Measurements from ENCODE around the gene SPIRE2.
A peak's percentile ranks its signal among the peaks of the same experiment; 100 is the strongest.

DNA sequence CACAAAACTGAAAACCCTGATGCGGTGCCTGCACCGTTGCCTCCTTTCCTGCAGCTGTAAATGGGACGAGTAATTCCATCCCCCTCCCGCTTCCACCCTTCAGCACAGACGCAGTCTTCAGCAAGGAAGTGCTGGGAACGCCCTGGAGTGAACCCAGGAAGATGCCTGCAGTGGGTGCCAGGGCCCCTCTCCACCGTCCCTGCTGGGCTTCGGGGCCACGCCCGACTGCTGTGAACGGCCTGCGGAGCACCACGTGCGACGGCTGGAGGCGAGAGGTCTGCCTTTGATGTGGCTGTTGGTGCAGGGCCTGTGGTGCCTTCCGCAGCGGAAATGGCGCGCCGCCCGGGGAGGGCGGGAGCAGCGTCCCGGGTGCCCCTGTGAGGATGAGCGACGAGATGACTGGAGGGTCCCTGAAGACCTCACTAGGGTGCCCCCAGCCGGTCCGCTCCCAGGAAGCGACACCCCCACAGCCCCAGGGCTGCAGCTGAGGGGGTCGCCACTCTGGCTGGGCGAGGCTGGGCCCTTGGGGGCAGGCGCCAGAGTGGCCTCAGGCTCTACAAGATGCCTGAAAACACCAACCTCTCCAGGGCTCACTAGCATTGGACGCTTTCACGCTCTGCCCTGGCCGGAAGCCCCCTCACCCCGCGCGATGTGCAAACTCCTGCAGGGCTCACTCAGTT, 89.6 kb downstream of the SPIRE2 start:
- TF ChIP-seq, protein P1, sequence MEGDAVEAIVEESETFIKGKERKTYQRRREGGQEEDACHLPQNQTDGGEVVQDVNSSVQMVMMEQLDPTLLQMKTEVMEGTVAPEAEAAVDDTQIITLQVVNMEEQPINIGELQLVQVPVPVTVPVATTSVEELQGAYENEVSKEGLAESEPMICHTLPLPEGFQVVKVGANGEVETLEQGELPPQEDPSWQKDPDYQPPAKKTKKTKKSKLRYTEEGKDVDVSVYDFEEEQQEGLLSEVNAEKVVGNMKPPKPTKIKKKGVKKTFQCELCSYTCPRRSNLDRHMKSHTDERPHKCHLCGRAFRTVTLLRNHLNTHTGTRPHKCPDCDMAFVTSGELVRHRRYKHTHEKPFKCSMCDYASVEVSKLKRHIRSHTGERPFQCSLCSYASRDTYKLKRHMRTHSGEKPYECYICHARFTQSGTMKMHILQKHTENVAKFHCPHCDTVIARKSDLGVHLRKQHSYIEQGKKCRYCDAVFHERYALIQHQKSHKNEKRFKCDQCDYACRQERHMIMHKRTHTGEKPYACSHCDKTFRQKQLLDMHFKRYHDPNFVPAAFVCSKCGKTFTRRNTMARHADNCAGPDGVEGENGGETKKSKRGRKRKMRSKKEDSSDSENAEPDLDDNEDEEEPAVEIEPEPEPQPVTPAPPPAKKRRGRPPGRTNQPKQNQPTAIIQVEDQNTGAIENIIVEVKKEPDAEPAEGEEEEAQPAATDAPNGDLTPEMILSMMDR (IDR thresholded peaks at IDR 0.05) = no peak
- no peak for TF ChIP-seq POLR2A (IDR thresholded peaks at IDR 0.05)
- no peak for TF ChIP-seq EP300 (IDR thresholded peaks at IDR 0.05)
- TF ChIP-seq POLR2AphosphoS5 (IDR thresholded peaks at IDR 0.05) = peak; percentile 30

Data from gastroesophageal sphincter (tissue), 3 donors.